Adipocyte (in vitro differentiated cells): ENCODE data around the gene B3GAT2.
"Not testable (repeated sequence)": the region's sequence is repeated elsewhere in the genome, so short reads cannot be mapped to it uniquely, and the experiment has no call there.

ENCODE experiments used
- DNase-seq: peaks from one replicate; pipeline ENCODE4 v3.0.0-alpha.2; 2015; ENCODE audit warnings: low read depth
- H3K27me3 ChIP-seq: replicated peaks from 2 replicates; pipeline ENCODE4 v1.7.0; 2013; ENCODE audit warnings: mild to moderate bottlenecking, low read length, moderate library complexity; ENCODE audit not compliant: control insufficient read depth, insufficient read depth
- H3K36me3 ChIP-seq: 2 replicates; pipeline ENCODE4 v1.7.0; 2013; ENCODE audit warnings: low read length, mild to moderate bottlenecking, moderate library complexity; ENCODE audit not compliant: control insufficient read depth, insufficient read depth, severe bottlenecking
- H3K4me1 ChIP-seq: 2 replicates; pipeline ENCODE4 v1.7.0; 2013; ENCODE audit warnings: mild to moderate bottlenecking, low read length, moderate library complexity; ENCODE audit not compliant: control insufficient read depth, insufficient read depth
- H3K4me3 ChIP-seq: 2 replicates; pipeline ENCODE4 v1.7.0; 2013; ENCODE audit warnings: mild to moderate bottlenecking, low read length, moderate library complexity
- H3K9ac ChIP-seq: 2 replicates; pipeline ENCODE4 v1.7.0; 2013; ENCODE audit warnings: mild to moderate bottlenecking, low read length, moderate library complexity
- H3K9me3 ChIP-seq: 2 replicates; pipeline ENCODE4 v1.7.0; 2013; ENCODE audit warnings: mild to moderate bottlenecking, low read length, moderate library complexity; ENCODE audit not compliant: control insufficient read depth

B3GAT2 gene

GRCh38 chr6:70956191-70956450 lies 739 bp downstream of the B3GAT2 start:
- Histone ChIP-seq H3K9me3 (no peaks in the 10 kb centered on the region), H3K4me1 (peaks cover 9% of the 10 kb centered on the region)

DNA sequence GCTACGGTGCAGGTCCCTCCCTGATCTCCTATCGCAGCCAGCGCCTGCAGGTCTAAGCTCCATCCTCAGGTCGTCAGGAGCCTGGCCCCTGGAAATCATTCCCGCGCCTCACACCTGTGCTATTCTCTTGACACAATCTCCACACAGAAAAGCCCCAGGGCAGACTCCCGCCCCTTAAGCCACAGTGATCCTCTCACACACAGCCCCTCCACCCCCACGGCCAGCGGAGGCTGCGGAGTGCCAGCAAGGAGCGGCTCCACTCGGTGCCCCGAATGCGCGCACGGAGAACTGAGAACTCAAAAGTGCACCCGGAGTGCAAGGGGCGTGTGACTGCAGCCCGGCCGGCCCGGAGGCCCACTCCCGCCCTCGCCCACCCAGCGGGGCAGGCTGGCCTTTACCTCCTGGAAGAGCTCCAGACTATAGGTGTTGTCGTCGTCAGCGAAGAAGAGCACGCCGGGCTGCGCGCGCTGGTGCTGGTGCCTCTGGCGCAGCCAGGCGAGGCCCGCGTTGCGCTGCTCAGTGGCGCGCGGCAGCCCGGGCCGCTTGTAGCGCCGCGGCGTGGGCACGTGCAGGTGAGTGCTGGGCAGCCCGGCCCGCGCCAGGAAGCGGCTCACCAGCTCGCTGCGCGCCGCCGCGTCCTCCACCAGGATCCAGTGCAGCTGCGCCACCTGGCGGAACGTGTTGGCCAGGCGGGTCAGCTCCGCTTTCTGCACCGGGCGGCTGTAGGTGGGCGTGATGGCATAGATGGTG lies 1.2 kb downstream of the B3GAT2 start:
- Histone ChIP-seq H3K4me1 (peaks cover 9% of the 10 kb centered on the region), H3K36me3 (no peaks in the 10 kb centered on the region), H3K27me3 (peaks cover 60% of the 10 kb centered on the region), H3K9me3 (no peaks in the 10 kb centered on the region), H3K4me3 (peak overlapping the region; percentile 77), H3K9ac (no peak overlapping the region)
- DNase-seq = peak; percentile 90

More at GRCh38 chr6:70956191-70956450, 739 bp downstream of the B3GAT2 start:
- H3K36me3 ChIP-seq = no peaks in the 10 kb centered on the region
- H3K27me3 ChIP-seq = peaks cover 58% of the 10 kb centered on the region
- peak overlapping the region; percentile 77 for H3K4me3 ChIP-seq
- no peak for DNase-seq
- H3K9ac ChIP-seq = no peak overlapping the region

DNA sequence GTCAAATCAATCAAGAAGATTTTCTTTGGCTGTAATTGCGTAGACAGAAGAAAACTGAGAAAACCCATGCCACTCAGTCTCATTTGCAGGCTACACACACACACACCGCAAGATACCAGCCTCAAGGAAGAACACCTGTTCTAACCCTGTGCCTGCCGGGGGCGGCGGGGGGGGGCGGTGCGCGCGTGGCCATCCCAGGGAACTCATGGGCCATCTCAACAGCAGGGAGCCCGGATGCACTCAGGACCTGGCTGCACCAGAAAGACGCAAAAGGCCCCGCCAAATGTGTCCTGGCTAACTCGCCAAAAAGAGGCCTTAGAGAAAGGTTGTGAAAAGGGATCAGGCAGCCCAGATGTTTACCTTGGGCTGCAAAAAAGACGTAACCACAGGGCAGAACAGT lies 2.1 kb downstream of the B3GAT2 start:
- no peaks in the 10 kb centered on the region for H3K36me3 ChIP-seq
- H3K4me1 ChIP-seq = peaks cover 9% of the 10 kb centered on the region
- no peak for DNase-seq
- H3K4me3 ChIP-seq = no peak overlapping the region
- H3K9ac ChIP-seq = no peak overlapping the region
- H3K27me3 ChIP-seq = peaks cover 61% of the 10 kb centered on the region
- H3K9me3 ChIP-seq = no peaks in the 10 kb centered on the region

DNA sequence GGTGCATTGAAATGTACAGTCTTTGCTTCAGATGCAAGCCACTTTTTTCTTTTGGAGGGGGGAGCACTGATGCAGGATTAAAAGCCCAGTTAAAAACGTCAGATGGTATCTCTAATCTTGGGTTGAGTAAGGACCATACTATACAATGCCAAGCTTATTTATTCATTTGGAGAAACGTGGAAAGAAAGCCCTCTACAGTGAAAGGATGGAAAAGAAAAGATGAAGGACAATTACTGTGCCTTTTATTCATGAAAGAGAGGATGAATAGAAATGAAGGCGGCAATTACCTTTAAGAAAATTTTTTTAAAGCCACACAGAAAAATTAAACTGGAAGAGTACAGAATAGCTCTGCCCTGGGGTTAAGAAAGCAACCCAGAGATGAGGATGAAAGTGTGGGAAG lies 2.7 kb downstream of the B3GAT2 start:
- Histone ChIP-seq H3K4me3 (no peak overlapping the region), H3K4me1 (peaks cover 9% of the 10 kb centered on the region), H3K9ac (no peak overlapping the region), H3K9me3 (no peaks in the 10 kb centered on the region), H3K36me3 (no peaks in the 10 kb centered on the region), H3K27me3 (peaks cover 60% of the 10 kb centered on the region)
- no peak for DNase-seq

- H3K27me3 ChIP-seq = peaks cover 45% of the 10 kb centered on the region
- H3K4me3 ChIP-seq = no peak overlapping the region
Observed at GRCh38 chr6:70952608-70953165, 4.2 kb downstream of the B3GAT2 start.

DNA sequence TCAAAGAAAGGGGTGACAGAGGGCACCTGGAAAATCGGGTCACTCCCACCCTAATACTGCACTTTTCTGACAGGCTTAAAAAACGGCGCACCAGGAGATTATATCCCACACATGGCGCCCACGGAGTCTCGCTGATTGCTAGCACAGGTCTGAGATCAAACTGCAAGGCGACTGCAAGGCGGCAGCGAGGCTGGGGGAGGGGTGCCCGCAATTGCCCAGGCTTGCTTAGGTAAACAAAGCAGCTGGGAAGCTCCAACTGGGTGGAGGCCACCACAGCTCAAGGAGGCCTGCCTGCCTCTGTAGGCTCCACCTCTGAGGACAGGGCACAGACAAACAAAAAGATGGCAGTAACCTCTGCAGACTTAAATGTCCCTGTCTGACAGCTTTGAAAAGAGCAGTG lies 12.5 kb downstream of the B3GAT2 start:
- H3K9ac ChIP-seq, H3K4me1 ChIP-seq, H3K4me3 ChIP-seq, DNase-seq, H3K9me3 ChIP-seq, H3K36me3 ChIP-seq: not testable (repeated sequence)
- peaks cover 11% of the 10 kb centered on the region for H3K27me3 ChIP-seq

More at GRCh38 chr6:70952608-70953165, 4.2 kb downstream of the B3GAT2 start:
- Histone ChIP-seq H3K4me1 (peaks cover 9% of the 10 kb centered on the region), H3K36me3 (no peaks in the 10 kb centered on the region), H3K9me3 (no peaks in the 10 kb centered on the region), H3K9ac (no peak overlapping the region)
- DNase-seq = no peak

GRCh38 chr6:70933853-70934252 lies 23.0 kb downstream of the B3GAT2 start:
- Histone ChIP-seq H3K4me3 (no peak overlapping the region), H3K4me1 (no peaks in the 10 kb centered on the region), H3K27me3 (no peaks in the 10 kb centered on the region), H3K9me3 (no peaks in the 10 kb centered on the region), H3K36me3 (no peaks in the 10 kb centered on the region), H3K9ac (no peak overlapping the region)
- DNase-seq = no peak

DNA sequence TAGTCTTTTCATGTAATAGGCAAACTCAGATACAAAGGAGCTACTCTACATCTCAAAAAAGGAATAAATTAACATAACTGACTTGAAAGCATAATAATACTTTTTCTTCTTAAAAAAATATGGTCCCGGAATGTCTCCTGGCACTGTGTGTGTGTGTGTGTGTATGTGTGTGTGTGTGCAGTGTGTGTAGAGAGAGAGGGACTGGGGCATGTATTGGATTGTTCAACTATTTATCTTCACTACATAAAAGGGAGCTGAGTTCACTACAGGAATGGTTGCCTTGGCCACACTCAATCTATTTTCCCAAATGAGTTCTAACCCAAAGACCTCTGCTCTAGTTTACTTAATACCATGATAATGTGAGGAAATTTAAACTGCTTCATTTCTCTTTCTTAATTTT lies 51.1 kb downstream of the B3GAT2 start:
- H3K9me3 ChIP-seq = no peaks in the 10 kb centered on the region
- peak overlapping the region; percentile 35 for H3K9ac ChIP-seq
- no peaks in the 10 kb centered on the region for H3K36me3 ChIP-seq
- H3K27me3 ChIP-seq = peaks cover 4% of the 10 kb centered on the region
- no peak for DNase-seq
- no peak overlapping the region for H3K4me3 ChIP-seq
- H3K4me1 ChIP-seq = peaks cover 14% of the 10 kb centered on the region

- H3K36me3 ChIP-seq = no peaks in the 10 kb centered on the region
- peaks cover 13% of the 10 kb centered on the region for H3K27me3 ChIP-seq
- H3K9me3 ChIP-seq = no peaks in the 10 kb centered on the region
- DNase-seq = no peak
- H3K4me3 ChIP-seq = no peak overlapping the region
- peaks cover 14% of the 10 kb centered on the region for H3K4me1 ChIP-seq
- H3K9ac ChIP-seq = no peak overlapping the region
Observed at GRCh38 chr6:70903665-70904452, 53.0 kb downstream of the B3GAT2 start.

DNA sequence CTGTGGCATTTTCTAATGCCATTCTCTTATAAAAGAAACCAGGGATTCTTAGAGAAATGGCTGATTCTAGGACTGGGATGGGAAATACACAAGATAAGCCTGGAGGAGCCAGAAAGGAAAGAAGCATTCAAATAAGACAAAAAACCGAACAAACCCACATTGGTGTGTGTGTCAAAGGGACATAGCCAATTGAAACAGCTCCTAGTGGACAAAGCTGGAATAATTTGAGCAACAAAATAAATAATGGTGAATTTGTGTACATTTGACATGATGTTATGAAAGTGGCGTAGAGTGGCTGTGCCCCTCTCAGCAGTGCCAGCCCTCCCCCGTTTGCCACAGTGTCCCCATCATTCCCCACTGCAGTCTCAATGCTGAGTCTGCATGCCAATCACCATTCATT lies 55.5 kb downstream of the B3GAT2 start:
- H3K9me3 ChIP-seq = no peaks in the 10 kb centered on the region
- H3K36me3 ChIP-seq = no peaks in the 10 kb centered on the region
- peaks cover 13% of the 10 kb centered on the region for H3K27me3 ChIP-seq
- H3K9ac ChIP-seq = no peak overlapping the region
- H3K4me3 ChIP-seq = no peak overlapping the region
- DNase-seq = no peak
- peaks cover 10% of the 10 kb centered on the region for H3K4me1 ChIP-seq

DNA sequence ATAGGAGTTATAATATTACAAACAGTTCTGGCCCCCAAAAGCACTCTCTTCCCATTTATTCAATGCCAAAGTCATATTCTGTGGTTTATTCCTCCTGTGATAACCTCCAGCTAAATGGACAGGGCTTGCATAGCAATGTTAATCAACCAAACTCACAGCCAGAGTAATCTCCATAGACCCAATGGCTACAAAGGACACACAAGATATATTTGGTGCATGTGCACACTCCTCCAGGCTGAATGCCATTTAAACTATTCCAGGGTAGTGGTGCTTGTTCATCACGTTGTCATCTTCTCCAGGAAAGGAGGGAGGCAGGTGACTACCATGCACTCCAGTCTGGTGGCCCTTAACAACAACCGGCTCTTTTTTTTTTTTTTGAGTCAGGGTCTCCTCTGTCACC lies 56.8 kb downstream of the B3GAT2 start:
- Histone ChIP-seq H3K27me3 (peaks cover 13% of the 10 kb centered on the region), H3K9me3 (no peaks in the 10 kb centered on the region), H3K4me1 (peaks cover under 1% of the 10 kb centered on the region), H3K4me3 (no peak overlapping the region), H3K36me3 (no peaks in the 10 kb centered on the region), H3K9ac (no peak overlapping the region)
- DNase-seq = no peak
